Natural killer cell (primary cell): ENCODE measurements around the gene PRPF6. TPM values are rescaled to one million over a fixed set of nuclear protein-coding genes. Genes with fewer than 3 reads are reported as not detected.

Source experiments
- ATAC-seq, 3 donors: fragments of 150-1000 bp in 2 of 3; fragments of 200-7000 bp in 1 of 3; cut with Tn5 transposase; 1 replicate in 1 of 3; 2 replicates in 2 of 3; pipeline ENCODE4 v1.10.0; 2021; ENCODE audit warnings: mild to moderate bottlenecking in 2 of 3, moderate library complexity in 2 of 3
- DNase-seq, 2 donors: peaks; one replicate each; pipeline versions ENCODE4 v3.0.0 to v3.0.0-alpha.2; 2013 to 2021; ENCODE audit warnings: mixed read lengths in 1 of 2
- H3K27ac ChIP-seq: one replicate; pipeline ENCODE4 v1.5.1; 2013; ENCODE audit warnings: mild to moderate bottlenecking, low read length
- H3K27me3 ChIP-seq: one replicate; pipeline ENCODE4 v1.6.1; 2013; ENCODE audit warnings: low read length; ENCODE audit not compliant: control insufficient read depth, insufficient read depth
- H3K36me3 ChIP-seq: one replicate; pipeline ENCODE4 v1.6.1; 2013; ENCODE audit warnings: low read length; ENCODE audit not compliant: control insufficient read depth, insufficient read depth
- H3K4me1 ChIP-seq: one replicate; pipeline ENCODE4 v1.6.1; 2013; ENCODE audit warnings: low read length; ENCODE audit not compliant: control insufficient read depth, insufficient read depth
- H3K4me3 ChIP-seq: one replicate; pipeline ENCODE4 v1.5.1; 2013; ENCODE audit warnings: low read length
- H3K9me3 ChIP-seq: one replicate; pipeline ENCODE4 v1.6.1; 2013; ENCODE audit warnings: low read length; ENCODE audit not compliant: control insufficient read depth, insufficient read depth
- H3K27ac Mint-ChIP-seq, 2 donors: one replicate each; pipeline ENCODE4 v1.8.0; 2022; ENCODE audit warnings: mild to moderate bottlenecking in 2 of 2, mixed read lengths in 2 of 2, moderate library complexity in 1 of 2
- H3K27me3 Mint-ChIP-seq, 2 donors: one replicate each; pipeline ENCODE4 v1.8.0; 2022; ENCODE audit warnings: low read depth in 2 of 2, mixed read lengths in 2 of 2
- H3K36me3 Mint-ChIP-seq: one replicate; pipeline ENCODE4 v1.8.0; 2022; ENCODE audit warnings: mixed read lengths
- H3K4me1 Mint-ChIP-seq, 2 donors: one replicate each; pipeline ENCODE4 v1.8.0; 2022; ENCODE audit warnings: mixed read lengths in 2 of 2
- H3K4me3 Mint-ChIP-seq: one replicate; pipeline ENCODE4 v1.8.0; 2022; ENCODE audit warnings: mild to moderate bottlenecking, moderate library complexity, mixed read lengths
- H3K9me3 Mint-ChIP-seq, 2 donors: one replicate each; pipeline ENCODE4 v1.8.0; 2022; ENCODE audit warnings: mixed read lengths in 2 of 2
- WGBS: methylation state at CpG from one replicate; pipeline ENCODE4 v1.1.7; 2013; ENCODE audit warnings: missing lambda C conversion rate; ENCODE audit not compliant: insufficient coverage; 5-methylcytosine and 5-hydroxymethylcytosine counted together
- intact Hi-C: fragments of 100-400 bp; cut with micrococcal nuclease; formaldehyde crosslinking; loops from one replicate; pipeline ENCODE4 v1.14.2; 2022
- total RNA-seq, 4 donors: library from RNA; stranded (reverse); fragments of 120-200 nt in 1 of 4; gene quantifications; one replicate each; pipeline versions ENCODE4 v1.2.3 to v1.2.4, GENCODE V29; 2013 to 2022
- TF ChIP-seq, protein P1 (sequence below): fragments of 200-600 bp; IDR thresholded peaks from one replicate; pipeline ENCODE4 v1.8.0; 2022; ENCODE audit warnings: antibody characterized with exemption

PRPF6 gene
- total RNA-seq, 3 donors from 2014 or later (not counting 1 experiment from before 2014, with no cell fraction given) = 52.7 to 63.0 (median 55.0) TPM

DNA sequence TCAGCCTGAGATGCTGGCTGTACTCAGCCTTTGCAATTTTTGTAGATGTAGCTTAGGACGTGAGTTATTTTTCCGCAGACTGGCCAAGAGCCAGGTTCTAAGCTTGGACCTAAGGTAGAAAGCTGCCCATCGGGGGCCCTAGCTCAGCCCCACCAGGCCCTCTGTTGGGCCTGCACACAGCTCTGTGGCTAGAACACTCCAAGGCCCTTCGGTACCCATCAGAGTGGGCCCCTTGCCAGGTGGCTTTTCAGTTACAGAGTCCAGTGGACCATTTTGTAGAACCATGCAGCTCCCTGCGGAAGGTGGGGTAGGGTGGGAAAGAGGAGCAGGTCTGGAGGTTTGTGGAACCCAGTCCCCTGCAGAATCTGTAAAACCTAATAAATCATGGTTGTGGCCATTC, 47.3 kb upstream of the PRPF6 start:
- Mint-ChIP-seq H3K36me3 (no peaks in the 10 kb centered on the region), H3K9me3 (no peaks in the 10 kb centered on the region), H3K4me3 (no peak overlapping the region), H3K27me3 (no peaks in the 10 kb centered on the region), H3K27ac (no peak overlapping the region), H3K4me1 (peaks cover 0 to 7% of the 10 kb centered on the region in 2 donors)
- Histone ChIP-seq H3K27ac (no peak overlapping the region), H3K9me3 (no peaks in the 10 kb centered on the region), H3K27me3 (no peaks in the 10 kb centered on the region), H3K4me1 (no peaks in the 10 kb centered on the region), H3K36me3 (peaks cover 61% of the 10 kb centered on the region), H3K4me3 (no peak overlapping the region)
- WGBS = 96% methylated on average over 5 of the region's 5 CpGs
- intact Hi-C loops = no loop called here
- TF ChIP-seq, protein P1, sequence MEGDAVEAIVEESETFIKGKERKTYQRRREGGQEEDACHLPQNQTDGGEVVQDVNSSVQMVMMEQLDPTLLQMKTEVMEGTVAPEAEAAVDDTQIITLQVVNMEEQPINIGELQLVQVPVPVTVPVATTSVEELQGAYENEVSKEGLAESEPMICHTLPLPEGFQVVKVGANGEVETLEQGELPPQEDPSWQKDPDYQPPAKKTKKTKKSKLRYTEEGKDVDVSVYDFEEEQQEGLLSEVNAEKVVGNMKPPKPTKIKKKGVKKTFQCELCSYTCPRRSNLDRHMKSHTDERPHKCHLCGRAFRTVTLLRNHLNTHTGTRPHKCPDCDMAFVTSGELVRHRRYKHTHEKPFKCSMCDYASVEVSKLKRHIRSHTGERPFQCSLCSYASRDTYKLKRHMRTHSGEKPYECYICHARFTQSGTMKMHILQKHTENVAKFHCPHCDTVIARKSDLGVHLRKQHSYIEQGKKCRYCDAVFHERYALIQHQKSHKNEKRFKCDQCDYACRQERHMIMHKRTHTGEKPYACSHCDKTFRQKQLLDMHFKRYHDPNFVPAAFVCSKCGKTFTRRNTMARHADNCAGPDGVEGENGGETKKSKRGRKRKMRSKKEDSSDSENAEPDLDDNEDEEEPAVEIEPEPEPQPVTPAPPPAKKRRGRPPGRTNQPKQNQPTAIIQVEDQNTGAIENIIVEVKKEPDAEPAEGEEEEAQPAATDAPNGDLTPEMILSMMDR = no peak
- DNase-seq (no peak), ATAC-seq (no peak)

- Mint-ChIP-seq H3K4me1 (peaks cover 0 to 7% of the 10 kb centered on the region in 2 donors), H3K27me3 (no peaks in the 10 kb centered on the region), H3K9me3 (no peaks in the 10 kb centered on the region), H3K27ac (no peak overlapping the region), H3K4me3 (no peak overlapping the region), H3K36me3 (no peaks in the 10 kb centered on the region)
- Histone ChIP-seq H3K4me1 (peaks cover 3% of the 10 kb centered on the region), H3K4me3 (no peak overlapping the region), H3K27ac (no peak overlapping the region), H3K36me3 (peaks cover 57% of the 10 kb centered on the region), H3K9me3 (no peaks in the 10 kb centered on the region), H3K27me3 (no peaks in the 10 kb centered on the region)
- ATAC-seq (no peak), DNase-seq (no peak)
- intact Hi-C loops = no loop called here
- TF ChIP-seq, protein P1 = no peak
- WGBS = 90% methylated on average over 37 of the region's 37 CpGs
These were observed 46.5 kb upstream of the PRPF6 start for GRCh38 chr20:63934271-63935068.

GRCh38 chr20:63935447-63935846, 45.5 kb upstream of the PRPF6 start:
- intact Hi-C loops = no loop called here
- H3K36me3 ChIP-seq = peaks cover 52% of the 10 kb centered on the region
- no peak overlapping the region for H3K27ac Mint-ChIP-seq

More at GRCh38 chr20:63935447-63935846, 45.5 kb upstream of the PRPF6 start:
- Mint-ChIP-seq H3K36me3 (no peaks in the 10 kb centered on the region), H3K4me3 (no peak overlapping the region), H3K4me1 (peaks cover 0 to 7% of the 10 kb centered on the region in 2 donors), H3K9me3 (no peaks in the 10 kb centered on the region), H3K27me3 (no peaks in the 10 kb centered on the region)
- no peaks in the 10 kb centered on the region for H3K9me3 ChIP-seq
- no peak for DNase-seq
- peaks cover 3% of the 10 kb centered on the region for H3K4me1 ChIP-seq
- ATAC-seq = no peak
- H3K4me3 ChIP-seq = no peak overlapping the region
- H3K27me3 ChIP-seq = no peaks in the 10 kb centered on the region
- H3K27ac ChIP-seq = no peak overlapping the region
- TF ChIP-seq, protein P1 = no peak
- 96% methylated on average over 9 of the region's 9 CpGs for WGBS
